Neural crest cell (in vitro differentiated cells): Measurements from ENCODE around the gene DNAAF5. TPM values are rescaled to one million over a fixed set of nuclear protein-coding genes. Genes with fewer than 3 reads are reported as not detected.

Experiments
- DNase-seq: peaks from one replicate; pipeline ENCODE4 v3.0.0; 2021; ENCODE audit warnings: low read depth, mixed read lengths, low spot score
- H3K27ac Mint-ChIP-seq: one replicate; pipeline ENCODE4 v1.8.0; 2021; ENCODE audit warnings: mild to moderate bottlenecking, mixed read lengths; ENCODE audit not compliant: unreplicated experiment
- H3K27me3 Mint-ChIP-seq: 2 replicates; pipeline ENCODE4 v1.8.0; 2021; ENCODE audit warnings: low read depth, mild to moderate bottlenecking, mixed read lengths
- H3K36me3 Mint-ChIP-seq: 2 replicates; pipeline ENCODE4 v1.8.0; 2021; ENCODE audit warnings: low read depth, mild to moderate bottlenecking, mixed read lengths
- H3K4me1 Mint-ChIP-seq: 2 replicates; pipeline ENCODE4 v1.8.0; 2021; ENCODE audit warnings: mixed read lengths
- H3K4me3 Mint-ChIP-seq: one replicate; pipeline ENCODE4 v1.8.0; 2021; ENCODE audit warnings: mild to moderate bottlenecking, mixed read lengths
- H3K9me3 Mint-ChIP-seq: 2 replicates; pipeline ENCODE4 v1.8.0; 2021; ENCODE audit warnings: mixed read lengths
- CTCF ChIP-seq: fragments of 200-600 bp; sonication (generic); conservative IDR thresholded peaks from 2 replicates; pipeline ENCODE4 v1.5.0; 2021; ENCODE audit warnings: antibody characterized with exemption, mild to moderate bottlenecking
- total RNA-seq: library from RNA; stranded (reverse); gene quantifications from 2 replicates; pipeline ENCODE4 v1.2.1, GENCODE V29; 2021

Gene DNAAF5
- total RNA-seq, 1 donor from 2014 or later, result 54.2 TPM

- Mint-ChIP-seq H3K4me3 (no peak overlapping the region), H3K36me3 (peaks cover 15% of the 10 kb centered on the region), H3K27me3 (no peaks in the 10 kb centered on the region), H3K4me1 (no peaks in the 10 kb centered on the region), H3K27ac (no peak overlapping the region), H3K9me3 (no peaks in the 10 kb centered on the region)
- TF ChIP-seq CTCF, result no peak
- DNase-seq, result no peak
Measured at GRCh38 chr7:770741-771166, 44.3 kb downstream of the DNAAF5 start.

GRCh38 chr7:771234-772004 lies 44.9 kb downstream of the DNAAF5 start:
- Mint-ChIP-seq H3K4me3 (no peak overlapping the region), H3K4me1 (no peaks in the 10 kb centered on the region), H3K9me3 (no peaks in the 10 kb centered on the region), H3K27me3 (no peaks in the 10 kb centered on the region), H3K36me3 (peaks cover 14% of the 10 kb centered on the region), H3K27ac (no peak overlapping the region)
- TF ChIP-seq CTCF, result no peak
- DNase-seq, result no peak

DNA sequence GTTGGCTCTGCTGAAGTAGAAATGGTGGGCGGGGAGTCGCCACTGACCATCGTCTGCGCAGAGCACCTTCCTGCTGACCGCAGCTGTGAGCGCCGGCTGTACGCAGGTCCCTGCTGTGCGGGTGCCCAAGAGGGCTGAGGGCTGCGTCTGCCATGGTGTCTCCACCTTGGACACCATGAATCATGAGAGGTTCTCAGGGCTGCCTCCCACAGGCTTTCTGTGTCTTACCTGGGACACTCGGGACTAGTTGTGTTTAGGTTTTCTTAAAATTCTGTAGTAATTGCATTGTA lies 45.5 kb downstream of the DNAAF5 start:
- peaks cover 14% of the 10 kb centered on the region for H3K36me3 Mint-ChIP-seq
- H3K9me3 Mint-ChIP-seq, result no peaks in the 10 kb centered on the region

DNA sequence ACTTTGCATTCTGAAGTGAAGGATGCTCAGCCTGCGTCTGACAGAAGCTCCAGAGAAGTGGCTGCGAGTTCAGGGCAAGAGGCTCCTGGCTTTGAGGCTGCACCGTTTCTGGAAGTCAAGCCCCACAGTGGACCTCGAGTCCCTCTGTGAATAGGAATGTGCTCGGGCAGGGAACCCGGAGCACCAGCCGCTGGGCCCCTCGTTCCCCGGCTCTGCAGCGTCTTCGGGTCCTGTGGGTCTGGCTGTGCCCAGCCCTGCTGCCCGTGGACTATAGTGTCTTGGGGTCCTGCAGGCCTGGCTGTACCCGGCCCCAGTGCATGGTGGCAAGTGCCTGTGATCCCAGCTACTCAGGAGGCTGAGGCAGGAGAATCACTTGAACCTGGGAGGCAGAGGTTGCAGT lies 45.9 kb downstream of the DNAAF5 start:
- no peak for TF ChIP-seq CTCF
- H3K27me3 Mint-ChIP-seq, result no peaks in the 10 kb centered on the region
- H3K36me3 Mint-ChIP-seq, result peaks cover 16% of the 10 kb centered on the region
- H3K27ac Mint-ChIP-seq, result no peak overlapping the region
- no peak for DNase-seq
- H3K4me3 Mint-ChIP-seq, result no peak overlapping the region
- no peaks in the 10 kb centered on the region for H3K9me3 Mint-ChIP-seq
- no peaks in the 10 kb centered on the region for H3K4me1 Mint-ChIP-seq

More for the DNA sequence above, 45.5 kb downstream of the DNAAF5 start:
- Mint-ChIP-seq H3K4me1 (no peaks in the 10 kb centered on the region), H3K27me3 (no peaks in the 10 kb centered on the region), H3K4me3 (no peak overlapping the region), H3K27ac (no peak overlapping the region)
- DNase-seq, result no peak
- no peak for TF ChIP-seq CTCF

GRCh38 chr7:772861-773621 lies 46.5 kb downstream of the DNAAF5 start:
- Mint-ChIP-seq H3K4me1 (no peaks in the 10 kb centered on the region), H3K36me3 (peaks cover 13% of the 10 kb centered on the region), H3K4me3 (no peak overlapping the region), H3K9me3 (no peaks in the 10 kb centered on the region), H3K27ac (no peak overlapping the region), H3K27me3 (no peaks in the 10 kb centered on the region)
- no peak for DNase-seq
- no peak for TF ChIP-seq CTCF
